GM18951 (cell line): ENCODE data around the gene CFAP77.

ENCODE experiments used
- POLR2A ChIP-seq: IDR thresholded peaks from 4 replicates; pipeline ENCODE4 v1.6.1; 2011; ENCODE audit warnings: mild to moderate bottlenecking; ENCODE audit not compliant: insufficient read length, insufficient read depth; ENCODE audit errors: extremely low read depth
- in situ Hi-C: fragments of 300-500 bp; cut with MboI; formaldehyde crosslinking; loops from one replicate; pipeline ENCODE4 v1.12.0; 2022; ENCODE audit warnings: low sequenced_read_pairs, mixed read lengths, inconsistent platforms; ENCODE audit not compliant: unreplicated experiment

The CFAP77 gene

GRCh38 chr9:132498531-132499210, 88.7 kb downstream of the CFAP77 start:
- in situ Hi-C loops: no loop called here
- TF ChIP-seq POLR2A: no peak

- in situ Hi-C loops: no loop called here
- no peak for TF ChIP-seq POLR2A
Observed at GRCh38 chr9:132499251-132499650, 89.2 kb downstream of the CFAP77 start.

- in situ Hi-C loops: no loop called here
- no peak for TF ChIP-seq POLR2A
Observed at GRCh38 chr9:132500193-132500592, 90.2 kb downstream of the CFAP77 start.

- no peak for TF ChIP-seq POLR2A
- in situ Hi-C loops: no loop called here
Observed at GRCh38 chr9:132502480-132502879, 92.5 kb downstream of the CFAP77 start.

GRCh38 chr9:132503116-132503515, 93.1 kb downstream of the CFAP77 start:
- in situ Hi-C loops: no loop called here
- TF ChIP-seq POLR2A: no peak

GRCh38 chr9:132504488-132504887, 94.5 kb downstream of the CFAP77 start:
- in situ Hi-C loops: no loop called here

GRCh38 chr9:132505991-132506655, 96.1 kb downstream of the CFAP77 start:
- in situ Hi-C loops: no loop called here
- no peak for TF ChIP-seq POLR2A

More at GRCh38 chr9:132504488-132504887, 94.5 kb downstream of the CFAP77 start:
- TF ChIP-seq POLR2A: no peak

- in situ Hi-C loops: no loop called here
- no peak for TF ChIP-seq POLR2A
Observed at GRCh38 chr9:132506977-132507669, 97.1 kb downstream of the CFAP77 start.

GRCh38 chr9:132507670-132508469, 97.9 kb downstream of the CFAP77 start:
- no peak for TF ChIP-seq POLR2A
- in situ Hi-C loops: no loop called here

- in situ Hi-C loops: no loop called here
Observed at GRCh38 chr9:132509928-132510874, 100.2 kb downstream of the CFAP77 start.

GRCh38 chr9:132511191-132511999, 101.4 kb downstream of the CFAP77 start:
- no peak for TF ChIP-seq POLR2A
- in situ Hi-C loops: no loop called here

More at GRCh38 chr9:132509928-132510874, 100.2 kb downstream of the CFAP77 start:
- no peak for TF ChIP-seq POLR2A
